GM12878 (cell line): ENCODE results near the gene MGAT3. TPM values are rescaled to one million over a fixed set of nuclear protein-coding genes. Genes with fewer than 3 reads are reported as not detected.

Source experiments
- CEBPB ChIP-seq, 2 experiments: fragments of 150-350 bp in 1 of 2; IDR thresholded peaks; 2 replicates each; pipeline ENCODE4 v1.6.1; 2012 to 2014; ENCODE audit warnings: low read depth in 2 of 2, low read length in 2 of 2, borderline replicate concordance in 1 of 2, inconsistent platforms in 1 of 2
- EGR1 ChIP-seq, 2 experiments: IDR thresholded peaks; 1 replicate in 1 of 2; 2 replicates in 1 of 2; pipeline ENCODE4 v1.6.1; 2011 to 2012; ENCODE audit warnings: low read depth in 2 of 2, low read length in 2 of 2, borderline replicate concordance in 1 of 2, mild to moderate bottlenecking in 1 of 2, moderate library complexity in 1 of 2
- EP300 ChIP-seq, 2 experiments: fragments of 150-350 bp in 1 of 2; IDR thresholded peaks; 2 replicates each; pipeline ENCODE4 v1.6.1; 2011 to 2012; ENCODE audit warnings: low read depth in 2 of 2, low read length in 2 of 2, borderline replicate concordance in 1 of 2, improper control_type of control experiment in 1 of 2, inconsistent platforms in 1 of 2; ENCODE audit not compliant: control insufficient read depth in 1 of 2
- GATAD2B ChIP-seq: fragments of 450-650 bp; conservative IDR thresholded peaks from 2 replicates; pipeline ENCODE4 v1.6.1; 2017; ENCODE audit warnings: low read depth, mild to moderate bottlenecking, moderate library complexity
- MTA2 ChIP-seq: fragments of 450-650 bp; IDR thresholded peaks from 2 replicates; pipeline ENCODE4 v1.6.1; 2016; ENCODE audit warnings: low read depth, mild to moderate bottlenecking, moderate library complexity
- NBN ChIP-seq: fragments of 450-650 bp; IDR thresholded peaks from 2 replicates; pipeline ENCODE4 v1.6.1; 2016
- NFIC ChIP-seq: IDR thresholded peaks from 2 replicates; pipeline ENCODE4 v1.6.1; 2012; ENCODE audit warnings: low read depth, mild to moderate bottlenecking, inconsistent platforms, low read length, moderate library complexity
- NFYB ChIP-seq: IDR thresholded peaks from 2 replicates; pipeline ENCODE4 v1.6.1; 2011; ENCODE audit warnings: low read depth, mild to moderate bottlenecking, low read length, improper control_type of control experiment, moderate library complexity; ENCODE audit not compliant: insufficient read depth
- STAT1 ChIP-seq: fragments of 450-650 bp; conservative IDR thresholded peaks from 2 replicates; pipeline ENCODE4 v1.6.1; 2014; ENCODE audit warnings: antibody characterized with exemption, mild to moderate bottlenecking
- STAT3 ChIP-seq: IDR thresholded peaks from 2 replicates; pipeline ENCODE4 v1.6.1; 2011; ENCODE audit warnings: low read depth, low read length, improper control_type of control experiment
- WRNIP1 ChIP-seq: IDR thresholded peaks from 2 replicates; pipeline ENCODE4 v1.6.1; 2011; ENCODE audit warnings: low read depth, low read length, improper control_type of control experiment, borderline replicate concordance
- polyA plus RNA-seq, 11 experiments: library from polyadenylated mRNA; depleted of rRNA in 4 of 11; unstranded in 6 of 11; stranded (reverse) in 5 of 11; fragments of >200 nt; fragmentation: Nextera tagmentation in 4 of 11; fragmentation: Illumina TruSeq in 1 of 11; extraction: Ambion mirVana in 4 of 11; extraction: Trizol in 1 of 11; gene quantifications; 1 replicate in 1 of 11; 2 replicates in 10 of 11; pipeline versions ENCODE4 v1.2.1 to v1.2.3, GENCODE V29; 2011 to 2016; ENCODE audit warnings: inconsistent platforms in 2 of 11, missing spikeins in 2 of 11, low read depth in 1 of 11
- total RNA-seq, 4 experiments: library from RNA; depleted of rRNA in 3 of 4; stranded (reverse); fragments of >200 nt in 3 of 4; fragmentation: Illumina TruSeq in 1 of 4; extraction: Trizol in 1 of 4; gene quantifications; 2 replicates each; pipeline versions ENCODE4 v1.2.1 to v1.2.3, GENCODE V29; 2013 to 2021
- TF ChIP-seq, protein P1 (sequence below): fragments of 450-650 bp; IDR thresholded peaks from 2 replicates; pipeline ENCODE4 v1.6.1; 2017; ENCODE audit warnings: mild to moderate bottlenecking, moderate library complexity
- TF ChIP-seq, protein P2 (sequence below): IDR thresholded peaks from 2 replicates; pipeline ENCODE4 v1.6.1; 2012; ENCODE audit warnings: mild to moderate bottlenecking, low read depth, low read length
- TF ChIP-seq, protein P3 (sequence below): fragments of 450-650 bp; formaldehyde crosslinking; IDR thresholded peaks from 2 replicates; pipeline ENCODE4 v1.5.0; 2022; ENCODE audit warnings: mild to moderate bottlenecking, missing genetic modification characterization
- TF ChIP-seq, protein P4 (sequence below): IDR thresholded peaks from 2 replicates; pipeline ENCODE4 v1.6.1; 2012; ENCODE audit warnings: low read length, inconsistent platforms

The MGAT3 gene
- total and polyA plus RNA-seq, 10 of the 15 experiments (the other 5 are each of a cell fraction or from before 2014, with no cell fraction given), result 0.32 to 40.2 (median 11.9) TPM

DNA sequence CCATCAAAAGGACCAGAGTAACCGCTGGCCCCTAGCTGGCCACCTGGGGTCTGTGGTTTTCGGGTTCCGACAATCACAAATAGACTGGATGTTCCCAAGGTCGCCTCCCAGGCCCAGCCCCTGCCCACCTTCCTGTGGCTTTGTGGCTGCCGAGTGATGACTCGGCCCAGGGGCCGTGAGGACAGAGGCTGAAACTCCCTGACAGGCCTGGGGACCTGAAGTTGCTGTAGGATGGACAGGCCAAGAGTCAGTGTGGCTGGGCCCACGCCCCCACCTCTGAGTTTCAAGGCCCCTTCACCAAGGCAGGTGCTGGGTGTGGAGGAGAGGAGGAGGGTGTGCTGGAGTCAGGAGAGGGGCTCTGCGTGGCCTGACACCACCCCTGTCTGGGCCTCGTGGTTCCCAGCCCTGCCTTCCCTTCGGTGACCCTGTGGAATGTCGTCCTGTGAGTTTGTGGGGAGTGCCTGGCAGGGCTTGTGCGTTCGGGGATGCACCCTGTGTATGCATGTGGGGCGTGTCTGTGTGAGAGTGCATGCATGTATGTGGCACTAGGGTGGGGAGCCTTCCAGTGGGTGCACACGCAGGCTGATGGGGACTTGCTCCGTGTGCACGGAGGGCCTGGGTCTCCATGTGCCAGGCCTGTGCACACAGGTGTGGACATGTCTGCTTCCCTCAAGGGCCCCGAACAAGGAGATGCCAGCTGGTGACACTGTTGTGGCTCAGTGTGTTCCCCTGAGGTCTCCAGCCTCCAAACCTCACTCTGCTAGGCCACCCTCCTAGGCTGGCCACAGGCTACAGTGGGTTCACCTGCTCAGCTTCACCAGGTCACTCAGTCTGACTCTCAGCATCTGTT, 8.4 kb upstream of the MGAT3 start (continued):
- TF ChIP-seq, protein P1, sequence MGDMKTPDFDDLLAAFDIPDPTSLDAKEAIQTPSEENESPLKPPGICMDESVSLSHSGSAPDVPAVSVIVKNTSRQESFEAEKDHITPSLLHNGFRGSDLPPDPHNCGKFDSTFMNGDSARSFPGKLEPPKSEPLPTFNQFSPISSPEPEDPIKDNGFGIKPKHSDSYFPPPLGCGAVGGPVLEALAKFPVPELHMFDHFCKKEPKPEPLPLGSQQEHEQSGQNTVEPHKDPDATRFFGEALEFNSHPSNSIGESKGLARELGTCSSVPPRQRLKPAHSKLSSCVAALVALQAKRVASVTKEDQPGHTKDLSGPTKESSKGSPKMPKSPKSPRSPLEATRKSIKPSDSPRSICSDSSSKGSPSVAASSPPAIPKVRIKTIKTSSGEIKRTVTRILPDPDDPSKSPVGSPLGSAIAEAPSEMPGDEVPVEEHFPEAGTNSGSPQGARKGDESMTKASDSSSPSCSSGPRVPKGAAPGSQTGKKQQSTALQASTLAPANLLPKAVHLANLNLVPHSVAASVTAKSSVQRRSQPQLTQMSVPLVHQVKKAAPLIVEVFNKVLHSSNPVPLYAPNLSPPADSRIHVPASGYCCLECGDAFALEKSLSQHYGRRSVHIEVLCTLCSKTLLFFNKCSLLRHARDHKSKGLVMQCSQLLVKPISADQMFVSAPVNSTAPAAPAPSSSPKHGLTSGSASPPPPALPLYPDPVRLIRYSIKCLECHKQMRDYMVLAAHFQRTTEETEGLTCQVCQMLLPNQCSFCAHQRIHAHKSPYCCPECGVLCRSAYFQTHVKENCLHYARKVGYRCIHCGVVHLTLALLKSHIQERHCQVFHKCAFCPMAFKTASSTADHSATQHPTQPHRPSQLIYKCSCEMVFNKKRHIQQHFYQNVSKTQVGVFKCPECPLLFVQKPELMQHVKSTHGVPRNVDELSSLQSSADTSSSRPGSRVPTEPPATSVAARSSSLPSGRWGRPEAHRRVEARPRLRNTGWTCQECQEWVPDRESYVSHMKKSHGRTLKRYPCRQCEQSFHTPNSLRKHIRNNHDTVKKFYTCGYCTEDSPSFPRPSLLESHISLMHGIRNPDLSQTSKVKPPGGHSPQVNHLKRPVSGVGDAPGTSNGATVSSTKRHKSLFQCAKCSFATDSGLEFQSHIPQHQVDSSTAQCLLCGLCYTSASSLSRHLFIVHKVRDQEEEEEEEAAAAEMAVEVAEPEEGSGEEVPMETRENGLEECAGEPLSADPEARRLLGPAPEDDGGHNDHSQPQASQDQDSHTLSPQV, result no peak
- TF ChIP-seq NFYB, result no peak
- TF ChIP-seq GATAD2B, result 0 out of 2 replicates have a peak, but pooled peaks have one; percentile 60
- TF ChIP-seq, protein P2, sequence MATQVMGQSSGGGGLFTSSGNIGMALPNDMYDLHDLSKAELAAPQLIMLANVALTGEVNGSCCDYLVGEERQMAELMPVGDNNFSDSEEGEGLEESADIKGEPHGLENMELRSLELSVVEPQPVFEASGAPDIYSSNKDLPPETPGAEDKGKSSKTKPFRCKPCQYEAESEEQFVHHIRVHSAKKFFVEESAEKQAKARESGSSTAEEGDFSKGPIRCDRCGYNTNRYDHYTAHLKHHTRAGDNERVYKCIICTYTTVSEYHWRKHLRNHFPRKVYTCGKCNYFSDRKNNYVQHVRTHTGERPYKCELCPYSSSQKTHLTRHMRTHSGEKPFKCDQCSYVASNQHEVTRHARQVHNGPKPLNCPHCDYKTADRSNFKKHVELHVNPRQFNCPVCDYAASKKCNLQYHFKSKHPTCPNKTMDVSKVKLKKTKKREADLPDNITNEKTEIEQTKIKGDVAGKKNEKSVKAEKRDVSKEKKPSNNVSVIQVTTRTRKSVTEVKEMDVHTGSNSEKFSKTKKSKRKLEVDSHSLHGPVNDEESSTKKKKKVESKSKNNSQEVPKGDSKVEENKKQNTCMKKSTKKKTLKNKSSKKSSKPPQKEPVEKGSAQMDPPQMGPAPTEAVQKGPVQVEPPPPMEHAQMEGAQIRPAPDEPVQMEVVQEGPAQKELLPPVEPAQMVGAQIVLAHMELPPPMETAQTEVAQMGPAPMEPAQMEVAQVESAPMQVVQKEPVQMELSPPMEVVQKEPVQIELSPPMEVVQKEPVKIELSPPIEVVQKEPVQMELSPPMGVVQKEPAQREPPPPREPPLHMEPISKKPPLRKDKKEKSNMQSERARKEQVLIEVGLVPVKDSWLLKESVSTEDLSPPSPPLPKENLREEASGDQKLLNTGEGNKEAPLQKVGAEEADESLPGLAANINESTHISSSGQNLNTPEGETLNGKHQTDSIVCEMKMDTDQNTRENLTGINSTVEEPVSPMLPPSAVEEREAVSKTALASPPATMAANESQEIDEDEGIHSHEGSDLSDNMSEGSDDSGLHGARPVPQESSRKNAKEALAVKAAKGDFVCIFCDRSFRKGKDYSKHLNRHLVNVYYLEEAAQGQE, result no peak
- TF ChIP-seq NFIC, result no peak
- TF ChIP-seq NBN, result no peak
- no peak for TF ChIP-seq STAT1
- TF ChIP-seq CEBPB (IDR thresholded peaks at IDR 0.05; ENCODE audit: borderline replicate concordance in 1 of 2, low read depth in 2 of 2, low read length in 2 of 2), result no peak
- TF ChIP-seq MTA2, result no peak
- 0 out of 2 replicates have a peak, but pooled peaks have one; percentile 67 for TF ChIP-seq WRNIP1
- TF ChIP-seq, protein P3, sequence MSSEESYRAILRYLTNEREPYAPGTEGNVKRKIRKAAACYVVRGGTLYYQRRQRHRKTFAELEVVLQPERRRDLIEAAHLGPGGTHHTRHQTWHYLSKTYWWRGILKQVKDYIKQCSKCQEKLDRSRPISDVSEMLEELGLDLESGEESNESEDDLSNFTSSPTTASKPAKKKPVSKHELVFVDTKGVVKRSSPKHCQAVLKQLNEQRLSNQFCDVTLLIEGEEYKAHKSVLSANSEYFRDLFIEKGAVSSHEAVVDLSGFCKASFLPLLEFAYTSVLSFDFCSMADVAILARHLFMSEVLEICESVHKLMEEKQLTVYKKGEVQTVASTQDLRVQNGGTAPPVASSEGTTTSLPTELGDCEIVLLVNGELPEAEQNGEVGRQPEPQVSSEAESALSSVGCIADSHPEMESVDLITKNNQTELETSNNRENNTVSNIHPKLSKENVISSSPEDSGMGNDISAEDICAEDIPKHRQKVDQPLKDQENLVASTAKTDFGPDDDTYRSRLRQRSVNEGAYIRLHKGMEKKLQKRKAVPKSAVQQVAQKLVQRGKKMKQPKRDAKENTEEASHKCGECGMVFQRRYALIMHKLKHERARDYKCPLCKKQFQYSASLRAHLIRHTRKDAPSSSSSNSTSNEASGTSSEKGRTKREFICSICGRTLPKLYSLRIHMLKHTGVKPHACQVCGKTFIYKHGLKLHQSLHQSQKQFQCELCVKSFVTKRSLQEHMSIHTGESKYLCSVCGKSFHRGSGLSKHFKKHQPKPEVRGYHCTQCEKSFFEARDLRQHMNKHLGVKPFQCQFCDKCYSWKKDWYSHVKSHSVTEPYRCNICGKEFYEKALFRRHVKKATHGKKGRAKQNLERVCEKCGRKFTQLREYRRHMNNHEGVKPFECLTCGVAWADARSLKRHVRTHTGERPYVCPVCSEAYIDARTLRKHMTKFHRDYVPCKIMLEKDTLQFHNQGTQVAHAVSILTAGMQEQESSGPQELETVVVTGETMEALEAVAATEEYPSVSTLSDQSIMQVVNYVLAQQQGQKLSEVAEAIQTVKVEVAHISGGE (CRISPR knock-in tag), result no peak
- no peak; a peak in 1 of 3 replicates for TF ChIP-seq EGR1 (IDR thresholded peaks at IDR 0.05; ENCODE audit: borderline replicate concordance in 1 of 2, low read depth in 2 of 2, low read length in 2 of 2)
- TF ChIP-seq, protein P4, sequence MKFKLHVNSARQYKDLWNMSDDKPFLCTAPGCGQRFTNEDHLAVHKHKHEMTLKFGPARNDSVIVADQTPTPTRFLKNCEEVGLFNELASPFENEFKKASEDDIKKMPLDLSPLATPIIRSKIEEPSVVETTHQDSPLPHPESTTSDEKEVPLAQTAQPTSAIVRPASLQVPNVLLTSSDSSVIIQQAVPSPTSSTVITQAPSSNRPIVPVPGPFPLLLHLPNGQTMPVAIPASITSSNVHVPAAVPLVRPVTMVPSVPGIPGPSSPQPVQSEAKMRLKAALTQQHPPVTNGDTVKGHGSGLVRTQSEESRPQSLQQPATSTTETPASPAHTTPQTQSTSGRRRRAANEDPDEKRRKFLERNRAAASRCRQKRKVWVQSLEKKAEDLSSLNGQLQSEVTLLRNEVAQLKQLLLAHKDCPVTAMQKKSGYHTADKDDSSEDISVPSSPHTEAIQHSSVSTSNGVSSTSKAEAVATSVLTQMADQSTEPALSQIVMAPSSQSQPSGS, result no peak
- TF ChIP-seq EP300 (IDR thresholded peaks at IDR 0.05; ENCODE audit: borderline replicate concordance in 1 of 2, control insufficient read depth in 1 of 2, low read depth in 2 of 2, low read length in 2 of 2), result 0 out of 4 replicates have a peak, but pooled peaks of 1 of the 2 experiments have one; percentile 12
- TF ChIP-seq STAT3, result no peak
